Left ventricle myocardium inferior (tissue), 1 donor: Measurements from ENCODE around the gene KCNN3. TPM values are rescaled to one million over a fixed set of nuclear protein-coding genes. Genes with fewer than 3 reads are reported as not detected.

Experiments
- DNase-seq: peaks from one replicate; pipeline ENCODE4 v3.0.0-alpha.2; 2020
- H3K27ac ChIP-seq: fragments of 200-600 bp; replicated peaks from 2 replicates; pipeline ENCODE4 v1.8.0; 2021
- H3K27me3 ChIP-seq: fragments of 200-600 bp; 2 replicates; pipeline ENCODE4 v1.8.0; 2021; ENCODE audit warnings: low read depth
- H3K36me3 ChIP-seq: fragments of 200-600 bp; 2 replicates; pipeline ENCODE4 v1.8.0; 2021
- H3K4me1 ChIP-seq: fragments of 200-600 bp; 2 replicates; pipeline ENCODE4 v1.8.0; 2021
- H3K4me3 ChIP-seq: fragments of 200-600 bp; 2 replicates; pipeline ENCODE4 v1.8.0; 2021; ENCODE audit warnings: mild to moderate bottlenecking, moderate library complexity
- H3K9me3 ChIP-seq: fragments of 200-600 bp; replicated peaks from 2 replicates; pipeline ENCODE4 v1.8.0; 2021
- intact Hi-C: fragments of 100-400 bp; cut with micrococcal nuclease; formaldehyde crosslinking; loops from one replicate; pipeline ENCODE4 v1.11.0; 2022
- total RNA-seq: library from RNA; stranded (reverse); fragmentation: NEBNext Ultra II Directional; extraction: Animal tissue kit (Norgen Biotek cat#: 25700); gene quantifications from one replicate; pipeline ENCODE4 v1.2.1, GENCODE V29; 2021
- TF ChIP-seq, protein P1 (sequence below): fragments of 200-600 bp; IDR thresholded peaks from 2 replicates; pipeline ENCODE4 v1.8.0; 2021; ENCODE audit warnings: antibody characterized with exemption, mild to moderate bottlenecking, borderline replicate concordance
- donor health status: DM: no; HTN: yes; CAD: no; lungs with severe emphysema.

KCNN3 gene
- total RNA-seq, 1 donor from 2014 or later = 4.8 TPM

DNA sequence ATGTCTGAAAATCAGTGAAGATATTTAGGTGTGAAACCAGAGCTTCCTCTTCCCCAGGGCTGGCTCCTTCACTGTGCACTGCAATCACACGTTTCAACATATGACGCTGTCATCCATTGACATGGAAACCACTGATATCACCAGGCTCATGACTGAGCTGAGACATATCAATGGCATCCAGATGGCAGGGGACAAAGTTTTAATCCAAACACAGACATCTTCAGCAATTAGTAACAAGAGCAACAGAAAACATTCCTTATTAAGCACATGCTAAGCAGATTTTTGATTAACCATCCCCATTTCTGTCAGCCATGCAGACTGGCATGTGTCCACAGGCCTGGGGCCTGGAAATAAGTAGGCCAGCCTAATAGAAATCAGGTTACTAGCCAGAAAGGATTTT, 154.1 kb downstream of the KCNN3 start:
- Histone ChIP-seq H3K4me1 (peaks cover 34% of the 10 kb centered on the region), H3K36me3 (peaks cover 10% of the 10 kb centered on the region), H3K27ac (peak overlapping the region; percentile 33), H3K4me3 (no peak overlapping the region), H3K9me3 (no peaks in the 10 kb centered on the region), H3K27me3 (no peaks in the 10 kb centered on the region)
- DNase-seq = no peak
- TF ChIP-seq, protein P1, sequence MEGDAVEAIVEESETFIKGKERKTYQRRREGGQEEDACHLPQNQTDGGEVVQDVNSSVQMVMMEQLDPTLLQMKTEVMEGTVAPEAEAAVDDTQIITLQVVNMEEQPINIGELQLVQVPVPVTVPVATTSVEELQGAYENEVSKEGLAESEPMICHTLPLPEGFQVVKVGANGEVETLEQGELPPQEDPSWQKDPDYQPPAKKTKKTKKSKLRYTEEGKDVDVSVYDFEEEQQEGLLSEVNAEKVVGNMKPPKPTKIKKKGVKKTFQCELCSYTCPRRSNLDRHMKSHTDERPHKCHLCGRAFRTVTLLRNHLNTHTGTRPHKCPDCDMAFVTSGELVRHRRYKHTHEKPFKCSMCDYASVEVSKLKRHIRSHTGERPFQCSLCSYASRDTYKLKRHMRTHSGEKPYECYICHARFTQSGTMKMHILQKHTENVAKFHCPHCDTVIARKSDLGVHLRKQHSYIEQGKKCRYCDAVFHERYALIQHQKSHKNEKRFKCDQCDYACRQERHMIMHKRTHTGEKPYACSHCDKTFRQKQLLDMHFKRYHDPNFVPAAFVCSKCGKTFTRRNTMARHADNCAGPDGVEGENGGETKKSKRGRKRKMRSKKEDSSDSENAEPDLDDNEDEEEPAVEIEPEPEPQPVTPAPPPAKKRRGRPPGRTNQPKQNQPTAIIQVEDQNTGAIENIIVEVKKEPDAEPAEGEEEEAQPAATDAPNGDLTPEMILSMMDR = no peak
- intact Hi-C loops = no loop called here

DNA sequence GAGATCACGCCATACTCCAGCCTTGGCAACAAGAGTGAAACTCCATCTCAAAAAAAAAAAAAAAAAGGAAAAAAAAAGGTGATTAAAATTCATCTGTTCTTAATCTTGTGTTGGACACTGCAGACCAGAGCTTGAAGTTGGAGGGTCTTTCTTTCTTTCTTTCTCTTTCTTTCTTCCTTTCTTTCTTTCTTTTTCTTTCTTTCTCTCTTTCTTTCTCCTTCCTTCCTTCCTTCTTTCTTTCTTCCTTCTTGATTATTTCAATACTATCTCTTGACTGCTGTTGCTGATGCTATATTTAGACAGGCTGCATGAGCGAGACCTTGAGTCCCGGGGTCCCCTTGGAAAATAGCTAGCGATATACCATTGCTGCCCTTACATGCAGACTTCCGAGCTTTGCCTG, 154.7 kb downstream of the KCNN3 start:
- no peak overlapping the region for H3K4me3 ChIP-seq
- intact Hi-C loops = no loop called here
- H3K36me3 ChIP-seq = peaks cover 10% of the 10 kb centered on the region
- no peaks in the 10 kb centered on the region for H3K27me3 ChIP-seq
- H3K4me1 ChIP-seq = peaks cover 34% of the 10 kb centered on the region
- H3K9me3 ChIP-seq = no peaks in the 10 kb centered on the region
- DNase-seq = no peak
- no peak overlapping the region for H3K27ac ChIP-seq
- TF ChIP-seq, protein P1 = no peak

DNA sequence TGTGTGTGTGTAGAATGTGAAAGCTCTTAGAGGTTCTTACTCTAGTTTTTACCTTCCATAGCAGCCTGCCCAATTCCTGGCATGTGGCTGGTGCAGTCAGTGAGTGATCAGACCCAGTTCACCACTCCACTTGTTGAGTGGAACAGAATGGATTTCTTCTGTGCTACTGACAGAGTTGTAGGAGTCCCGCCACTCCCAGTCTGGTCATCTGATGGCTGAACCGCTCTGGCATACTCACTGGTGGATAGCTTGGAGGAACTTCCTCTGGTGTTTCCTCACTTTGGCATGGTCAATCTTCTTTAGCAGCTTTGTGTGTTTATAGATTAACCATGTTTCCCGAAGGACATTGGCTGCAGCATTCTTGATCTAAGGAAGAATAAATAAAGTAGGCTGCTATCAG, 155.4 kb downstream of the KCNN3 start:
- no peak overlapping the region for H3K4me3 ChIP-seq
- no peak overlapping the region for H3K27ac ChIP-seq
- H3K4me1 ChIP-seq = peaks cover 34% of the 10 kb centered on the region
- H3K9me3 ChIP-seq = no peaks in the 10 kb centered on the region
- peaks cover 10% of the 10 kb centered on the region for H3K36me3 ChIP-seq
- intact Hi-C loops = no loop called here
- H3K27me3 ChIP-seq = no peaks in the 10 kb centered on the region
- TF ChIP-seq, protein P1 = no peak
- DNase-seq = no peak

DNA sequence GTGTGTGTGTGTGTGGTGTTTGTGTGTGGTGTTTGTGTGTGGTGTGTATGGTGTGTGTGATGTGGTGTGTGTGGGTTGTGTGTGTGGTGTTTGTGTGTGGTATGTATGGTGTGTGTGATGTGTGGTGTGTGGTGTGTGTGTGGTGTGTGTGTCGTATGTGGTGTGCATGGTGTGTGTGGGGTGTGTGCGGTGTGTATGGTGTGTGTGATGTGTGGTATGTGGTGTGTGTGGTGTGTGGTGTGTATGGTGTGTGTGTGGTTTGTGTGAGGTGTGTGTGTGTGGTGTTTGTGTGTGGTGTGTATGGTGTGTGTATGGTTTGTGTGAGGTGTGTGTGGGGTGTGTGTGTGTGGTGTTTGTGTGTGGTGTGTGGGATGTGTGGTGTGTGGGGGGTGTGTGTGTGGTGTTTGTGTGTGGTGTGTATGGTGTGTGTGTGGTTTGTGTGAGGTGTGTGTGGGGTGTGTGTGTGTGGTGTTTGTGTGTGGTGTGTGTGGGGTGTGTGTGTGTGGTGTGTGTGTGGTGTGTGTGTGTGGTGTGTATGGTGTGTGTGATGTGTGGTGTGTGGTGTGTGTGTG, 155.9 kb downstream of the KCNN3 start:
- no peaks in the 10 kb centered on the region for H3K9me3 ChIP-seq
- TF ChIP-seq, protein P1 = no peak
- H3K36me3 ChIP-seq = peaks cover 10% of the 10 kb centered on the region
- no peak for DNase-seq
- no peak overlapping the region for H3K4me3 ChIP-seq
- peaks cover 39% of the 10 kb centered on the region for H3K4me1 ChIP-seq
- no peaks in the 10 kb centered on the region for H3K27me3 ChIP-seq
- no peak overlapping the region for H3K27ac ChIP-seq
- intact Hi-C loops = no loop called here

DNA sequence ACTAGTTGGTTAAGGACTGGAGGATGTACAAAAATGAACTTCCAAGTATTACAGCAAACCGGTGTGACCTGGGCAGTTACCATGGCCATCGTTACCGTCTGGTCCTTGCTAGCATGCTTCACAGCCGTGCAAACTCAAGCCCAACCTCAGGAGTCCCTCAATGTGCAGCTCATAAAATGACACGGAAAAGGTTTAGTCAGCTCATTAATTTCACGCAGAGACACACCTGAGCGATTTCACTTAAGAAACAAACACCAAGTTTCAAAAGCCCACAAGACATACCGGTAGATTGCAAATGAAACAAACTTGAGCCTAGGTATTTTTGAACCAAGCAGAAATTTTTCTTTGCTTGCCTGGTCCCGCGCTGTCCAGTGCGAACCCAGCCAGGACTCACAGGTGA, 157.1 kb downstream of the KCNN3 start:
- intact Hi-C loops = no loop called here

More for the DNA sequence above, 157.1 kb downstream of the KCNN3 start:
- Histone ChIP-seq H3K27me3 (no peaks in the 10 kb centered on the region), H3K27ac (no peak overlapping the region), H3K9me3 (no peaks in the 10 kb centered on the region), H3K4me1 (peaks cover 39% of the 10 kb centered on the region), H3K36me3 (peaks cover 10% of the 10 kb centered on the region), H3K4me3 (no peak overlapping the region)
- DNase-seq = no peak
- TF ChIP-seq, protein P1 = no peak
